OCI-LY7 (cell line): Measurements from ENCODE around the gene PPFIA2. TPM values are rescaled to one million over a fixed set of nuclear protein-coding genes. Genes with fewer than 3 reads are reported as not detected.

ENCODE experiments used
- BruUV-seq: library from RNA; stranded (reverse); fragments of 400-500 nt; replicated peaks from 2 replicates; lab custom pipeline; 2021; lab: Mats Ljungman, UMichigan
- CTCF ChIA-PET: fragments of 300-600 bp; sonication (Branson Sonifier 250); formaldehyde crosslinking; loops from one replicate; lab custom pipeline; 2022; ENCODE audit warnings: antibody characterized with exemption; ENCODE audit not compliant: unreplicated experiment; lab: Charles Lee
- POLR2A ChIA-PET: fragments of 300-600 bp; sonication (Branson Sonifier 250); formaldehyde crosslinking; loops from one replicate; lab custom pipeline; 2022; ENCODE audit warnings: antibody characterized with exemption; lab: Charles Lee
- DNase-seq: peaks from one replicate; pipeline ENCODE4 v3.0.0-alpha.2; 2015; ENCODE audit warnings: low spot score
- H2AFZ ChIP-seq: fragments of 200-600 bp; sonication (generic), shearing (Covaris generic); 2 replicates; pipeline ENCODE4 v1.6.1; 2014; ENCODE audit warnings: mild to moderate bottlenecking, antibody characterized with exemption, low read length, moderate library complexity
- H3K27ac ChIP-seq: fragments of 200-600 bp; sonication (generic); 2 replicates; pipeline ENCODE4 v1.5.1; 2014; ENCODE audit warnings: mixed run types, low read depth, mild to moderate bottlenecking, moderate library complexity, low read length, inconsistent platforms; ENCODE audit not compliant: poor library complexity, severe bottlenecking
- H3K36me3 ChIP-seq: fragments of 200-600 bp; sonication (generic); 2 replicates; pipeline ENCODE4 v1.6.1; 2014; ENCODE audit warnings: mild to moderate bottlenecking, antibody characterized with exemption, low read length, moderate library complexity, mixed read lengths; ENCODE audit not compliant: insufficient read depth
- H3K4me1 ChIP-seq: fragments of 200-600 bp; sonication (generic); 2 replicates; pipeline ENCODE4 v1.5.1; 2014; ENCODE audit warnings: mild to moderate bottlenecking, low read length; ENCODE audit not compliant: insufficient read depth, poor library complexity, severe bottlenecking
- H3K4me2 ChIP-seq: fragments of 200-600 bp; sonication (generic); 2 replicates; pipeline ENCODE4 v1.6.1; 2014; ENCODE audit warnings: mild to moderate bottlenecking, low read length
- H3K4me3 ChIP-seq: fragments of 200-600 bp; sonication (generic); 2 replicates; pipeline ENCODE4 v1.5.1; 2014; ENCODE audit warnings: mild to moderate bottlenecking, low read depth, low read length; ENCODE audit not compliant: poor library complexity, severe bottlenecking
- H3K79me2 ChIP-seq: fragments of 200-600 bp; sonication (generic); 2 replicates; pipeline ENCODE4 v1.6.1; 2016; ENCODE audit warnings: low read depth, mild to moderate bottlenecking, low read length, moderate library complexity, mixed read lengths; ENCODE audit not compliant: insufficient read depth
- H3K9me2 ChIP-seq: fragments of 200-600 bp; sonication (generic); 2 replicates; pipeline ENCODE4 v1.6.1; 2016; ENCODE audit warnings: mild to moderate bottlenecking, low read length, mixed read lengths; ENCODE audit not compliant: insufficient read depth
- H3K9me3 ChIP-seq: fragments of 200-600 bp; sonication (generic); 2 replicates; pipeline ENCODE4 v1.6.1; 2014; ENCODE audit warnings: mild to moderate bottlenecking, mixed run types, low read length, mixed read lengths
- H4K20me1 ChIP-seq: fragments of 200-600 bp; sonication (generic); 2 replicates; pipeline ENCODE4 v1.6.1; 2014; ENCODE audit warnings: mild to moderate bottlenecking, antibody characterized with exemption, low read length, moderate library complexity, mixed read lengths; ENCODE audit not compliant: insufficient read depth
- CTCF ChIP-seq: fragments of 200-600 bp; sonication (generic); conservative IDR thresholded peaks from 2 replicates; pipeline ENCODE4 v1.5.1; 2014; ENCODE audit warnings: mild to moderate bottlenecking, antibody characterized with exemption, low read length, moderate library complexity, mixed read lengths
- EZH2phosphoT487 ChIP-seq: fragments of 200-600 bp; sonication (generic); IDR thresholded peaks from 2 replicates; pipeline ENCODE4 v1.6.1; 2018; ENCODE audit warnings: low read depth, borderline replicate concordance, mild to moderate bottlenecking, mixed run types, antibody characterized with exemption, low read length, moderate library complexity, mixed read lengths
- intact Hi-C: fragments of 100-400 bp; cut with micrococcal nuclease; formaldehyde crosslinking; loops from one replicate; pipeline ENCODE4 v1.10.0; 2022; ENCODE audit not compliant: unreplicated experiment
- total RNA-seq, 2 experiments: library from RNA; depleted of rRNA in 1 of 2; stranded (reverse); fragments of >200 nt in 1 of 2; shearing (Covaris generic) in 1 of 2; gene quantifications; 2 replicates each; pipeline ENCODE4 v1.2.3, GENCODE V29; 2014 to 2022

Gene PPFIA2
- total RNA-seq, 2 experiments from 2014 or later, result not detected

GRCh38 chr12:81558031-81558430 is 201.1 kb downstream of the PPFIA2 start:
- DNase-seq, result no peak
- H3K79me2 ChIP-seq, result no peaks in the 10 kb centered on the region
- POLR2A ChIA-PET, result no interaction called here
- CTCF ChIA-PET, result no interaction called here
- no peak overlapping the region for H2AFZ ChIP-seq
- no peaks in the 10 kb centered on the region for H4K20me1 ChIP-seq
- no TSS peak for BruUV-seq
- no peaks in the 10 kb centered on the region for H3K36me3 ChIP-seq
- no peak overlapping the region for H3K4me3 ChIP-seq
- no peaks in the 10 kb centered on the region for H3K9me2 ChIP-seq
- no peak overlapping the region for H3K4me2 ChIP-seq
- intact Hi-C loops, result no loop called here
- no peak overlapping the region for H3K27ac ChIP-seq
- no peaks in the 10 kb centered on the region for H3K4me1 ChIP-seq
- no peaks in the 10 kb centered on the region for H3K9me3 ChIP-seq
- TF ChIP-seq CTCF (no peak), EZH2phosphoT487 (no peak)

DNA sequence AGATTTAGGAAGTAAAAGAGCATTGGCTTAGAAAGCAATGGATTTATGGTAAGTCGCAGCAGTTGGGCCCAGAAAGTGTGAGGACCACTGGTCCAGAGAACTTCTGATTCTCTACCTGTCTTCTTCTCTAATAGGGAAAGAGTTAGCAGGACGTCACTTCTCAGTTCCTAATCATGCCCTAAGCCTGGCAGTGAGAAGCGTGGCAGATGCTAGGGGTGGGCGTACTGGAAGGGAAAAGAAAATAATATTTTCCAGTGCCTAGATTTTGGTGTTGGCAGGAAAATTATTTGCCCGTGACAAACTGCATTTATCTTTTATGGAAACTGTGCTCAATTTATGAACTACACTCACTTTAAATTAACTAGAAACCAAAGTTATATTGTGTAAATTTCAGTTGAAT is 212.3 kb downstream of the PPFIA2 start:
- ChIA-PET POLR2A (no interaction called here), CTCF (no interaction called here)
- Histone ChIP-seq H2AFZ (no peak overlapping the region), H3K27ac (no peak overlapping the region), H3K4me1 (no peaks in the 10 kb centered on the region), H3K79me2 (no peaks in the 10 kb centered on the region), H4K20me1 (no peaks in the 10 kb centered on the region), H3K4me3 (no peak overlapping the region), H3K9me2 (no peaks in the 10 kb centered on the region), H3K4me2 (no peak overlapping the region), H3K9me3 (no peaks in the 10 kb centered on the region), H3K36me3 (no peaks in the 10 kb centered on the region)
- TF ChIP-seq EZH2phosphoT487, result no peak
- no peak for TF ChIP-seq CTCF
- intact Hi-C loops, result no loop called here
- no TSS peak for BruUV-seq
- DNase-seq, result no peak

DNA sequence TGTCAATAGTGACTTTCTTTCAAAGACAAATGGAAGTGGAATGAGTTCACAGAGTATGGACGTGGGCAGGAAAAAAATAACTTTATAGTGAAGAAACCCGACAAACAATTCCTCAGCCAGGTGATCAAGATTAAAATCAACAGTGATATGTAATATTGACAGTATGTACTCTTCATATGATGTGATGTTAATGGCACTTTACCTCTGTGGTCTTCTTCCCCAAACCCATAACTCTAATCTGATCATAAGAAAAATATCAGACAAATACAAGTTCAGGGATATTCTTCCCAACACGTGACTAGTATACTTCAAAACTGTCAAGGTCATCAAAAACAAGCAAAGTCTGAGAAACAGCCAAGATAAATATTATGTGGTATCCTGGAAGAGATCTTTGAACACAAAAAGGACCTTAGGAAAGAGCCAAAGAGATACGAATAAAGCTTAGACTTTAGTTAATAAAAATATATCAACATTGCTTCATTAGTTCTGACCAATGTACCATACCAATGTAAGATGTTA is 215.5 kb downstream of the PPFIA2 start:
- H4K20me1 ChIP-seq, result no peaks in the 10 kb centered on the region
- no peak overlapping the region for H2AFZ ChIP-seq
- H3K9me3 ChIP-seq, result no peaks in the 10 kb centered on the region
- H3K4me1 ChIP-seq, result no peaks in the 10 kb centered on the region
- no peak for DNase-seq
- no peaks in the 10 kb centered on the region for H3K79me2 ChIP-seq
- no peak overlapping the region for H3K4me2 ChIP-seq
- H3K27ac ChIP-seq, result no peak overlapping the region
- ChIA-PET CTCF (no interaction called here), POLR2A (no interaction called here)
- TF ChIP-seq CTCF, result no peak
- no peak overlapping the region for H3K4me3 ChIP-seq
- intact Hi-C loops, result no loop called here
- no peaks in the 10 kb centered on the region for H3K36me3 ChIP-seq
- no TSS peak for BruUV-seq
- H3K9me2 ChIP-seq, result no peaks in the 10 kb centered on the region
